ENCODE data around the gene PIWIL1.

The PIWIL1 gene

DNA sequence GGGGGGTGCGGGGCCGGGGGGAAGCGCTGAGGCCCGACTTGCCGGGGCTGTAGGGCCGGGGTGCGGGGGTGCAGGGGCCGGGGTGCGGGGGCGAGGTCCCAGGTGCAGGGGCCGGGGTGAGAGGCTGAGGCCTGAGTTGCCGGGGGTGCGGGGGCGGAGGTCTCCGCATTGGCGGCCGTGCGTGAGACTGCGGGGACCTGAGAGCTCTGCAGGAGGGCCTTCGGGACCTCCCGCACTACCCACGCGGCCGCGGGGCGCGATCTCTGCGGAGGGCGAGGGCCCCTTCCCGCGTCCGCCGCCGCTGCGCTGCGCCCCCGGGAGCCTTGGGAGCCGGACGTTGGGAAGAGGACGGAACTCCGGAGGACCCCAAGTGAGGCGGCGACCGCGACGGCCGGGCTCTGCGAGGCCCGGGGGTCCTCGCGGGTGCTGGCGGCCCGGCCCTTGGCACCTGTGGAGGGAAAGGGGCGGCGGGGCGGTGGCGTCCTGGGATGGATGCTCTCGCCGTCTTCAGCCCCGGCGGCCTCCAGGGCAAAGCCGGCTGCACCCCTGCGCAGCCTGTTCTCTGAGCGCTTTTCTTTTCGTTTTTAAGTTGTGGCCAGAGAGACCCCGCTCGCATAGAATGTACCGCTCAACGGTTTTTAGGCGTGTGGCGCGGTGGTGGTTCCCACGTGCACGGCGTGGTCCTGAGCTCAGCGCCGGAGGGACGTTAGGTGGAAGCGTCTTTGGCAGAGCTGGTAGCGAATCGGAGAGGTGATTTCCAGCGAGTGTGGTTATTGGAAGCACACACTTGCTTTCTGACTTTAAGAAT is 1.3 kb downstream of the PIWIL1 start:
- no peak for DNase-seq

DNA sequence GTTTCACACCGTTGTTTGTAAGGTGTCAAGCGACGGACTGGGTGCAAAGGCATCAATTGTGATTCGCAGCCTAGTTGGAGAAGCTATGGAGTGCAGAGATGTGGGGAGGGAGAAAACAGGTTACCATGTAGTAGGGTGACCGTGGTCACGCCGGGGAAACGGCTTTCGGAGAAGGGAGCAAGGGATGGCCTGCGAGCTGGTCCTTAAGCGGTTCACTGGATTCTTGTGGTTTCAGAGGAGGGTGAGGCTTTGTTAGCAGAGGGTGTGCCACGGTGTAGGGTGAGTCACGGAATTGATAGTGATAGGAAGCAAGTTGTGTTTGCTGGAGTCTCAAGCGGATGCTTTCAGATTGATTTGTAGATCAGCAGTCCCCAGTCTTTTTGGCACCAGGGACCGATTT is 2.3 kb downstream of the PIWIL1 start:
- DNase-seq = no peak

DNA sequence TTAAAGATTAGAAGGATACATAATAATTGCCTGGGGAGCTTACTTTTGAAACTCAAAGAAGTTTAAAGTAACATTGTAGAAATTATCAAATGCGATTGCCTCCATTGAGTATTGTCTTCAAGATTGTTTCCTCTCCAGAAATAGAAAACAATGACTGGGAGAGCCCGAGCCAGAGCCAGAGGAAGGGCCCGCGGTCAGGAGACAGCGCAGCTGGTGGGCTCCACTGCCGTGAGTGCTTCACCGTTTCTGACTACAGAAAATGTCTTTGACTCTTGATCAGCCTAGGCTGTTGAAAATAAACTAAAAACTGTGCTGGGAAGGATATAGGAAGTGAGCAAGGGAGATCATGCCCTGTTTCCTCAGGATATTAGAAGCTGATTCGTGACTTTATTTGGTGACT is 4.8 kb downstream of the PIWIL1 start:
- DNase-seq = no peak

DNA sequence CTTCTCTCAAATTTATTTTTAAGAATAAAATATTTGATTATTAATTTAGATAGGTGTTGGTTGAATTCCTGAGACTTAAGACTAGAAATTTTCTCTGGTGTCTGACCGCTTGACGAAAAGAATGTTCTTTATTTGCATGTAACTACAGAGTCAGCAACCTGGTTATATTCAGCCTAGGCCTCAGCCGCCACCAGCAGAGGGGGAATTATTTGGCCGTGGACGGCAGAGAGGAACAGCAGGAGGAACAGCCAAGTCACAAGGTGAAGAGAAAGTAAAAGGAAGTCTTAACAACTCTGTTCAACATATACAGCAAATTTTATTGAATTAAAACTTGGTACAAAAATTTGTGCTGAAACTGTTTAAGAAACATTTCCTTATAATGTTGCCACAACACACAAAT is 5.2 kb downstream of the PIWIL1 start:
- no peak for DNase-seq

DNA sequence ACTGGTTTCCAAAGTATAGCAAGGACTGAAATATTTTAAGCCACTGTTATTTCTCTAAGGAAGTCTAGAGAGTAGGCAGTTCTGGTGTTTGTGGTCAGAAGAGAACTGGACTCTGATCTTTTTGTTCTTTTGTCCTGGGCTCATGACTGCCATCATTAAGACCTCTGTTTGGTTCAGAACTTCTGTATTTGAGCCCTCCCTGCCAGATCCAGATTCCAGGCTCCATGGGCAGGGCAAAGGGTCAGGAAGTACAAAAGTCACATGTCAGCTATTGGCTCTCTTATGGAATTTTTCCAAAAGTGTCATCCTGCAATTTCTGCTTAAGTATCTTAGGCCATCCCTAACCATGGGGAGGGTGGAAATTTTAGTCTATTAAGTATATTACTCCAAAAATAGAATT is 6.8 kb downstream of the PIWIL1 start:
- DNase-seq = no peak

DNA sequence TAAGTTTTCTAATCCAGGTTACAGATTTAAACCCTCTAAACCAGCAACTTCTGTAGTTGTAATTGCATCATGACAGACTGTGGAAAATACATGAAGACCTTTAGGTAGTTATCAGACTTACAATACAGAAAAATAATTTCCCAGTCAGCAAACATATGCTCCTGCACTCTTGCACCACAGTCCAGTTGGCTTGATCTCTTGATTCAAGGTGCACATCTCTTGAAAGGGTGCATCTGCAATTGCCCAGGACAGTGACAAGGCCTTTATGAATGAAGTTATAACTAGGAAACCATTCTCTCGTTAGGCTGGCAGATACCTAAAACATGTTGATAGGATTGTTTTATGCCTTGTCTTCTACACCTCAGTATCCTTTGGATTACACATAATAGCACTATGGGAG is 7.6 kb downstream of the PIWIL1 start:
- no peak for DNase-seq

DNA sequence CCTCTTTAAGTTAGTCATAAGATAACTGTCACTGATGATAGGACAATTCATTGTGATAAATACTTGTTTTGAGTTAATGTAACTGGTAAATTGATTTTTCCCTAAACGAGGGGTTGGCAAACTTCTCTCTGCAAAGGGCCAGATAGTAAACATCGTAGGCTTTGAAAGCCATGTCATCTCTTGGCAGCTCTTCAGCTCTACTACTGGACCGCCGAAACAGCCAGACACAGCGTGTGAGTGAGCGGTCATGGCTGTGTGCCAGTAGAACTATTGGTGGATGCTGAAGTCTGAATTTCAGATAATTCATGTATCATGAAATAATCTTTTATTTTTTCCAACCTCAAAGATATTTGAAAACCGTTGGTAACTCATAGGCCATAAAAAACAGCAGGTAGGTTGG is 9.9 kb downstream of the PIWIL1 start:
- DNase-seq = no peak

DNA sequence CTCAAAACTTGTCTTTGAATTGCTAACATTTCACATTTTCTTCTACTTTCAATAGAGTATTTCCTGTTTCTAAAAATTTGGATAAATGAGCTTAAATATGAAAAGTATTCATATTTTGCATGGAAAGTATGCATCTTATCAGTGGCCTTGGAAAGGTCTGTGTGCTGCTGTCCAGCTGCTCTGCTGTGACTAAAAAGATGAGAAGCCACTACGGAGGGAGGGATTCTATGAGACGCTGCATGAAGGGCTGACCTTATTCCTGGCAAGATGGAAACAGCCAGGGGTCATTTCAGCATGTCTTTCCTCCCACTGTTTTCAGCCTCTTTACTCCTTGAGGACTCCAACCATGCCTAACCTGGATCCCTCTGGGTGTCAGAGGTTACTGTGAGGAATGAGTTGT is 13.0 kb downstream of the PIWIL1 start:
- no peak for DNase-seq

DNA sequence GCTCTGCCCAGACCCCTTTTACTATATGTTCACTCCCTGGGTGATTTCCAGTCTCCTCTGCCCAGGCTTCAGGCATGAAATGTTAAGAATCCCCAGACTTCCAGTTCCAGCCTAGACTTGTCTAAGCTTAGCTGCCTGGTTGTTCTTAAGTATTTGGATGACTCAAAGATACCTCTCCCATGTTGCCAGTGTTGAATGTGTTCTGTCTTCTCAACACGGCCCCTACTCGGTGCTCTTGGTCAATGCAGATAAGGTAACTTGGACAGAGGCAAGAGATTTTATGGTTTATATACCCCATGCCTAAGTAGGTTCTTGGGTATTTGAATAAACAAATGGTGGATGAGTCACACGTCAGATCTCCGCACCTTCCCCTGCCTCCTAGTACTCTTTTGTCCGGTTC is 13.6 kb downstream of the PIWIL1 start:
- DNase-seq = no peak

DNA sequence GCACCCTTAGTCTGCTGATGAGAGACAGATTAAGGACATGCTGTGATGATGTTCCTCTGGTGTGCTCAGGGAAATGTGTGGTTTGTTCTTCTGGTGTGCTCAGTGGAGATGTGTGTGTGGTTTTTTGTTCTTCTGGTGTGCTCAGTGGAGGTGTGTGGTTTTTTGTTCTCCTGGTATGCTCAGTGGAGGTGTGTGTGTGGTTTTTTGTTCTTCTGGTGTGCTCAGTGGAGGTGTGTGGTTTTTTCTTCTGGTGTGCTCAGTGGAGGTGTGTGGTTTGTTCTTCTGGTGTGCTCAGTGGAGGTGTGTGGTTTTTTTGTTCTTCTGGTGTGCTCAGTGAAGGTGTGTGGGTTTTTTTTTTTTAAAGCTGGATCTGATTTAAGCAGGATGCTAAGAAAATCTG is 15.4 kb downstream of the PIWIL1 start:
- no peak for DNase-seq

DNA sequence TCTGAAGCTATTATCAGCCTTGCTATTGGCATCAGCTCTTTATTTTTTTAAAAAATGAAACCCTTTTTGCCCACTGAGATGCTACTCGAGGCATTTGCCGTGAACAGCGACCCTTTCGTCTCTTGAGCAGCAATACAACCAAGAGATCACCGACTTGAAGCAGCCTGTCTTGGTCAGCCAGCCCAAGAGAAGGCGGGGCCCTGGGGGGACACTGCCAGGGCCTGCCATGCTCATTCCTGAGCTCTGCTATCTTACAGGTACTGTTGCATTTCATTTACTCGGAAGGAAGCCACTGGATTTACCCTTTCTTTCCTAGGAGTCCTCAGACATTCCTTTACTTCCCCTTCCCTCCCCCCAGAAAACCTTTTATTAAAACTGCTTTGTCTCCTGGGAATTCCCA is 16.7 kb downstream of the PIWIL1 start:
- DNase-seq = no peak

DNA sequence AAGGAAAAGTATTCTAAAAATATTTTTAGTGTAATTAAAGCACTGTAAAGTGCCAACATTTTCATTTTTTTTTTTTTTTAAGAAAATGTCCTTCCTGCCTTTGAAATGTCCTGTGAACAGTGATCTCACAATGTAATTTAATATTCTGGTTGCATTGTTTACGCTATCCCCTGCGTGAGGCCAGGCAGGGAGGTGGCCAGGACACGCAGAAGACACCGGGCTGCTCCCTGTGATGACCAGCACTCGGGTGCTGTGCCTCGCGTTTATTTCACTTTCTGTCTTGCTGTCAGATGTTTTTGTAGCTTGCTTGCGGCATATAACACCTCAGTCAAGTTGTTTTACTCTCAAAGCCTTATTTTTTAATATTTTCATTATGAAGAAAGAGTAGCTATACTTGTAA is 18.5 kb downstream of the PIWIL1 start:
- no peak for DNase-seq

DNA sequence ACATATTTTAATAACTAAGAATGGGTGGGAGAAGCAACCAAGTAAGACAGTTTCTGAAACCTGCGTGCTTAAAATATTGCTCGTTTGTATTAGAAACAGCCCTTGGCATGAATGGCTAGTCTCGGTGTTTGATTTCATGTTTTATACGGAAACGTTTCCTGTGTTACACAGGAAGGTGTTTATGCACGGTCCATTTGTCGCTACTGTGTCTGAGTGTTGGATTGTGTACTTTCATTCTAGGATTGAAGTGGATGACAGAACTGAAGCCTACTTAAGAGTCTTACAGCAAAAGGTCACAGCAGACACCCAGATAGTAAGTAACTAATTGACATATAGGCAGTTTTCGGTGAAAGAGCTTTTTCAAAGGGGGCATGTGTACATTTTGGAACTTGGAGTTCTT is 19.6 kb downstream of the PIWIL1 start:
- DNase-seq = no peak

DNA sequence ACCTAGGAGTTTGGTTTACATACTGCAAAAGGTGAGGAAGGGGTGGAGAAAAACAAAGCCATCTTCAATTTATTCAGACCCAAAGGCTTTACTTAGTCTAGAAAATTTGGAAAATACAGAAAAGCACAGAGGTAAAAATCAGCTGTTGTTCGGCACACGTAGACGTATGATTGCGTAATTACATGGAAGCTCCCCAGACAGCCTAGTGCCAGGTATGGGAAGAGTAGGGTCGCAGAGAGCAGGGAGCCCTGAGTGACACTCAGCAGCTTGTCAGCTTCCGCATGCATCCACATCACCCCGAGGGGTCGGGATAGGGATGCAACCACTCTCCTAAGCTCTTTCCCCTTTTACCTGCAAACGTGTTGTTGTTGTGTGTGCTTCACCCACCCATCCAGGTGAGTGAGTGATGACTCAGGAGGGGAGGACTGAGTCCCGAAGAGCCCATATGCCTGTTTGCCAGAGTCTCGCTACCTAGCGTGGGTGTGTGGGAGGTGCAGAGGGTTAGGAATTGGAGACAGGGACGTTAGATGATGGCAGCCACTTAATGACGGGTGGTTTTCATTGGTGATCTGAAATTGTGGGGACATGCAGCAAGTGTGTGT is 20.1 kb downstream of the PIWIL1 start:
- no peak for DNase-seq

DNA sequence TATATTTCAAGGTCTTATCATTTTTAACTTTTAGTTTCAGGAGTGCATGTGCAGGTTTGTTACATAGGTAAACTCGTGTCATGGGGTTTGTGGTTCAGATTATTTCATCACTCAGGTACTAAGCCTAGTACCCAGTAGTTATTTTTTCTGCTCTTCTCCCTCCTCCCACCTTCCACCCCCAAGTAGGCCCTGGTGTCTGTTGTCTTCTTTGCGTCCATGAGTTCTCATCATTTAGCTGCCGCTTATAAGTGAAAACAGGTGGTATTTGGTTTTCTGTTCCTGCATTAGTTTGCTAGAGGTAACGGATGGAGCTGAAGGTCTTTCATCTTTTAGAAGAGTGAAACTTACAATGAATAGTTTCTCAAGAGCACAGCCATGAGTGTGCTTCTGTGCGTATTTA is 24.4 kb downstream of the PIWIL1 start:
- DNase-seq = no peak

DNA sequence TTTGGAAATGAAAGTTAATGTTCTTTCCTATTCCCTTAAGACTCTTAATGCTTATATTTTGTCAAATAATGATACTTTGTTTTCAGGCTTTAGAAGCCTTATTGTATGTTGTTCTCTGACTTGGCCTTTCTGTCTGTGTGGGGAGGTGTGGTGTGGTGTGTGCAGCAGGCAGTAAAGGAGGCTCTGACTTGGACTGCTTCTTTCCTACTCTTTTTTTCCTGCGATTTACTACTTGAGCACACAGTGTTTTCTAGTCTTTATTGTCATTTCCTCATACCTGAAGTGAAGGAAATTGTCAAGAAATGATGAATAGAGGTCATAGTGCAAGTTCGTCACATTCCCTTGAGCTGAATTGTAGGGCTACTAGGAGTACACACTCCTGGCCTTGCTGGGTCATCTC is 26.9 kb downstream of the PIWIL1 start:
- DNase-seq = no peak

DNA sequence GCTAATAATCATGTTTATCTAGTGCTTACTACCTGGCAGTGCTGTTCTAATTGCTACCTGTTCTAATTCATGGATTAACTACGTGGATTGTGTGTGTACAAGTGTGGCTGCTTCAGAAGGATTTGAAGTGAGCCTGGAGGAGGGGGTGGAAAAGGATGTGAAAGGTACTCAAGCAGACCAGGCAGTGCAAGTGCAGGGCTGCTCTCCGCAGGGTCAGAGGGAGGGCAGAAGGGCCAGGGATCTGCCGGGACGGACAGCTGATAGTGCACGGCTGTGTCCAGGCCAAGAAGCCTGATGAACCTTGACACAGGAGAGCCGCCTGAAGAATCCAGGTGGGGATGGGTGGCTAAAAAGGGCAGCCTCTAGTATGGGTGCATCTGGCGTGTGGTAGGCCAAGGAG is 28.5 kb downstream of the PIWIL1 start:
- DNase-seq = no peak

DNA sequence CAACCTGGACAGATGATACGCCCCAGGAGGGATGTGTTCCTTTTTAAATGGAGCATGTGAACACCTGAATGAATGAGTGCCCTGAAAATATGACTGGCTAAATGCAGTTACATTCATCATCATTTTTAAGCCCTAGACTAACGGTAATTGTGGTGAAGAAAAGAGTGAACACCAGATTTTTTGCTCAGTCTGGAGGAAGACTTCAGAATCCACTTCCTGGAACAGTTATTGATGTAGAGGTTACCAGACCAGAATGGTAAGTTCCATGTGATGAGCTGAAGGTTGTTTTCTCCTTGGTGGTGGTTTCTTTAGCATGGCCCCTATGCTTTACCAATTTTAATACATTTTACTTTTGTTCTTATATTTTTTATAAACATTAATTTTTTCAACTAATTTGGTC is 29.3 kb downstream of the PIWIL1 start:
- no peak for DNase-seq

DNA sequence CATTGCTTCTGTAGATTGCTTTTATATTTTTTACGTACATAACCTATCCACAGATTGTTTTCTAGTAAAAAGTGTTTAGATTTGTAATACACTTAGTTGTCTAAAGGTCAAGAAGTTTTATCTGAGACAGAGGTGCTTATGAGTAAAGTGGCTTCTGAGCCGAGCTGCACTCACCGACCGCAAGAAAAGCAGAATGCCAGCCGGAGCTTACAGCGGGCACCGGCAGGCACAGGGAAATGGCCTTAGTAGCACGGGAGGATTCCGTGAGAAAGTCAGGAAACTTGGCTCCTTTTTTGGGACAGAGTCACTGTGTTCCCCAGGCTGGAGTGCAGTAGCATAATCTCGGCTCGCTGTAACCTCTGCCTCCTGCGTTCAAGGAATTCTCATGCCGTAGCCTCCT is 29.8 kb downstream of the PIWIL1 start:
- DNase-seq = no peak

DNA sequence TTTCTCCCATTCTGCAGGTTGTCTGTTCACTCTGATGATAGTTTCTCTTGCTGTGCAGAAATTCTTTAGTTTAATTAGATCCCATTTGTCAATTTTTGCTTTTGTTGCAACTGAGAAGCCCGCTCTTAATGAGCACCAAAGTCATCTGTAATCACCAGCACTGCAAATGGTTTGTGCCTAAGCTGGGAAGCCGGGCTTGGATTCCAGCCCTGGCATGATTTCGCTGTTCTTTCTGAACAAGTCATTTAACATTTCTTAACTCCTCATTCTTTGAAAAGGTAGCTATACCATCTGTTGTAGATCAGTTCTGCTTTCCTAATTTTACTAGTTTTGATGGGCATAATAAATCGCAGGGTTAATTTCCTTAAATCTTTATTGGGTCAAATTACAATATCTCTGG is 32.1 kb downstream of the PIWIL1 start:
- no peak for DNase-seq

DNA sequence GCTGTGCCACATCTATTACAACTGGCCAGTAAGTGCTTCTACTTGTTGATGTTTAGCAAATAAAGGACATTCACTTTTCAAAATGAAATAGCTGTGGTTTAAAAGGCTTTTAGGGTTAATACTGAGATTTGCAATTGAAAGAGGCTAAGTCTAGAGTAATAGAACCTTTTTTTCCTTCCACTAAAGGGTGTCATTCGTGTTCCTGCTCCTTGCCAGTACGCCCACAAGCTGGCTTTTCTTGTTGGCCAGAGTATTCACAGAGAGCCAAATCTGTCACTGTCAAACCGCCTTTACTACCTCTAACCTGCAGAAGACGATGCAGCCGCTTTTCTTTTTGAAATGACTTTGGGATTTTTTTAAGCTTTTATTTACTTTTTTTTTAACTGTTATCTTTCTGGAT is 33.6 kb downstream of the PIWIL1 start:
- no peak for DNase-seq

DNA sequence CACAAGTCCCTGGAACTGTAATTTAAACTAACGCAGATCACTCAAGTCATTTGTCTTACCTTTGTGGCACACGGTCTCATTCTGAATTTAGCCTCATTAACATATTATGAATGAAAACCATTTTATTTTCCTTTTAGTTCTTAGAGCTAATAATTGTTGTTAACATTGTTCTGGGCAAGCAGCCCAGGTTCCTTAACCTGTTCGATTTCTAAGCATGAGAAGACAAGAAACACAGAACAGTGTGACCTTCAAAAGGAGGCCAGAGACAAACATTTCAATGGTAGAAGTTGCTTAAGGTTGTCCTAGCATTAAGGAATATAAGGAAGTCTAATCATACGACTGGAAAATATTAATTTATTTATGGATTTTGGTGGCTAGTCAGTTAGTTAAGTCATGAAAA is 35.2 kb downstream of the PIWIL1 start:
- DNase-seq = no peak

DNA sequence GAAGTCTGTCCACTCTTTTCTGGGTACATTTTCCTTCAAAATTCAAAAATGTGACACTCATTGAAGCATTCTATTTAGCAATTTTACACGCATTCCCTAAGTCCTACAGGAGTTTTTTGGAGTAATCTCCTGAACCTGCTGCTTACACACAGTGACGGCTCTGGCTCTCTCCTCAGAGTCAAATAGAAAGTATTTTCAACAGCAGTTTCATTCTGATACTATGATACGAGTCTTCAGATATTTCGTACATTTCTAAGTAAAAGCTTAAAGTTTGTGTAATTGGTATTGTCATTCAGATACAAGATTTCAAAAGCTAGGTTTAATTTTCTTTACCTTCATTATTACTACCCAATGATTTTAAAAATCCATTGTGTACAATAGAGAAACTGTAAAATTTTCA is 36.4 kb downstream of the PIWIL1 start:
- DNase-seq = no peak

DNA sequence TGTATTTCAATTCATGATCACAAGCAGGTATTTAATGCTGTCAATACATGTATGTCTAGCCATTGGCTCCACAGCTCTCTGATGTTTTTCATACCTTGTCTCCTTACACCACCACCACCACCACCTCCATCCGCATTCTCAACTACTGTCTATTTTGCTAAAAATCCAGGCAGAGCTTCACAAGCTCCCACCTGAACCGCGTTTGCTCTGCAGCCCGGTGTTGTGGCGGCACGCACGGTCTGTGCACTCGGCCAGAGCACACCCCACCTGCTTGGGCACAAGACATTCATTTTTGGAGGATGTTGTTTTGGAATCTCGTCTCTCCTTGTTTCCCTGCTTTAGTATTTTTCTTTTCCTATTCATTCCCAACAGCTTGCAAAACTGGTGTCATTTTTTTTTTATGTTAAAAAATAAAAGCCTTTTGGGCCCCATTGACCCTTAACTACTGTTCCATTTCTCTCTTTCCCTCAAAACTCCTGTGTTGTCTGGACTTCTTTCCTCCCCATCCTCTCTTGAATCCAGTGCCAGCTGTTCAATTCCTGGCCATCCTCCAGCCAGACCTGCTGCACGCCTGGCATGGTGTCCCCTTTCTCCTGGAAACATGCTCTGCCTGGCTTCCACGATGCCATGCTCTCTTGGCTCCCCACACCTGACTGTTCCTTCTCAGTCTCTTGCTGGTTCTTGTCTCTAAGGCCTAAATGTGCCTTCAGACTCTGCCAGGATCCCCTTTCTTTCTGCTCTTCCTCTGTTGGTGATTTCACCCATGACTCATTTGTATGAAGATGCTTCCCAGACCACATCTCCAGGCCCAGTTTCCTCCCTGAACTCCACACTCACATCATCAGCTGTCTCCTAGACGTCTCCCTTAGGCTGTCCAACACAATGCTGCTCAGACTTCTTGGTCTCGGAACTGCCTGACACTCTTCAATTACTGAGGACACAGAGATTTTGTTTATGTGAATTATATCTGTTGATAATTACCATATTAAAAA is 37.9 kb downstream of the PIWIL1 start:
- no peak for DNase-seq

All from GOT3 (cell line).